ENCODE data around the gene ZBTB20. TPM values are rescaled to one million over a fixed set of nuclear protein-coding genes. Genes with fewer than 3 reads are reported as not detected.
A peak's percentile ranks its signal among the peaks of the same experiment; 100 is the strongest.
"Not testable (repeated sequence)": the region's sequence is repeated elsewhere in the genome, so short reads cannot be mapped to it uniquely, and the experiment has no call there.

Gene ZBTB20
- total RNA-seq, 1 experiment from 2014 or later = 6.0 TPM

DNA sequence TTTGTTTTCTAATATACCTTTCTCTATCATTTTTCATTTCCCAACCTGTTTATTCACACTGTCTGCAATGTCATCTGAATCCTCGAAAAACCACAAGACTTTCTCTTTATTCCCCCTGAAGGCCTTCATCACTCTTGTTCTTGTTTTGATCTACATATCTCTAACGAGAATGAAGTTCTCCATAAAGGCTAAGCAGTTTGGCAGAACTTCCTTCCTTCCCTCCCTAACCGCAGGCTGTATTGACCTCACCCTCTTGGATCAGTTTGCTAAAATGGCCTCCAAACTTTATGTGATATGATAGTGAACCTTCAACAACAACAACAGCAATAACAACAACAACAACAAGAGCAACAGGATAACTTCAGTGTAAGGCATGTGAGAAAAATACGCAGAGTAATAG, 460.5 kb downstream of the ZBTB20 start:
- no peak for DNase-seq (ENCODE audit: low read depth)

DNA sequence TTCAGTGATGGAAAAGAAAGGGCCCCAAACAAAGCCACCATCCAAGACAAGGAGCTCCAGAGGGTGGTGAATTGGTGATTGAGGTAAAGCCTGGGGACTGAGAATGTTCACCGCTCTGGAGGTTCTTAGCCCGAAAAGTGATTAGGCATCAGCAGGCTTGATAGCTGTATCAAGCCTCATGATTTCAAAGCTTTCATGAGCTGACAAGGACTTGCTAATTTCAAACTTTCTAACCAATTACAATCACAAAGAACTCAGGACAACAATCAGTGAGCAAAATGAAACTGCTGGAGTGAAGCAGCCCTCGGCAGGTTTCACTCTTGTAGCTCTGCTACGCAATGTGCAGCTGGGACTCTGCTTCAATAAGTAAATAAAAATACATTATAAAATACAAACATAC, 461.9 kb downstream of the ZBTB20 start:
- no peak for DNase-seq (ENCODE audit: low read depth)

DNA sequence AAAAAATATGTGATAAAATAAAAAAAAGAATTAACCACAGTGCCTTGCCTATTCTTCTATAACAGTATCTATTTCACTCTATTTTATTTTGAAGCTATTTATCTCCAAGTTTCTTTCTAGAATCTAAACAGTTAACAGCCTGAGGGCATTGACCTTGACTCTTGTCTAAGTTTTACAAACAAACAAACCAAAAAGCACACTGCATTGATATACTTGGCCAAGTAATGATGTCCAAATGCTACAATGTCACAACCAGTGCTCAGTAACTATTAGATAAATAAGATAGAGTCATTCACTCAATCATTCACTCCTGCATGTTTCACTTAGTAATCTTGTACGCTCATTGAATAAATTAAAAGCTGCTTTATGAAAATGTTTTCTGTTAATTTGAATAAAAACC, 466.8 kb downstream of the ZBTB20 start:
- no peak for DNase-seq (ENCODE audit: low read depth)

DNA sequence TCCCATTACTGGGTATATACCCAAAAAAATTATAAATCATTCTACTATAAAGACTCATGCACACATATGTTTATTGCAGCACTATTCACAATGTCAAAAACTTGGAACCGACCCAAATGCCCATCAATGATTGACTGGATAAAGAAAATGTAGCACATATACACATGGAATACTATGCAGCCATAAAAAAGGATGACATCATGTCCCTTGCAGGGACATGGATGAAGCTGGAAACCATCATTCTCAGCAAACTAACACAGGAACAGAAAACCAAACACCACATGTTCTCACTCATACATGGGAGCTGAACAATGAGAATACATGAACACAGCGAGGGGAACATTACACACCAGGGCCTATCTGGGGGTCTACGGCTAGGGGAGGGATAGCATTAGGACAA, 467.3 kb downstream of the ZBTB20 start:
- DNase-seq (ENCODE audit: low read depth) = not testable (repeated sequence)

DNA sequence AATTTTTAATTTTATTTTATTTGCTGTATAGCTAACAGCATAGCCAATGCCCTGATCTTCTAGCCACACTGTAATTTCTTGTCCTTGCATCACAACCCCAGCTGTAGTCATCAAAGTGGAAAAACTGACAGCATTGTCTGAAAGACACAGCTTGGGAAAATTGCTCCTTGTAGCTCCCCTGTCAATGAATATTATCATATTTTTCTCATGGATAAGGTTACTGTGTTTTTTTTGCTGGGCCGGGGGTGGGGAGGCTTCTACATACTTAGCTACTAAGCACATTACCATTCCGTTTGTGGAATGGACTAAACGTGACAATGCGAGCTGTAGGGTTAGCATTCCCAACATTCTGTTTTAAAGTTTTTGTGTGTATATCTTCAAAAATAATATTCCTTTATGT, 472.0 kb downstream of the ZBTB20 start:
- no peak for DNase-seq (ENCODE audit: low read depth)

DNA sequence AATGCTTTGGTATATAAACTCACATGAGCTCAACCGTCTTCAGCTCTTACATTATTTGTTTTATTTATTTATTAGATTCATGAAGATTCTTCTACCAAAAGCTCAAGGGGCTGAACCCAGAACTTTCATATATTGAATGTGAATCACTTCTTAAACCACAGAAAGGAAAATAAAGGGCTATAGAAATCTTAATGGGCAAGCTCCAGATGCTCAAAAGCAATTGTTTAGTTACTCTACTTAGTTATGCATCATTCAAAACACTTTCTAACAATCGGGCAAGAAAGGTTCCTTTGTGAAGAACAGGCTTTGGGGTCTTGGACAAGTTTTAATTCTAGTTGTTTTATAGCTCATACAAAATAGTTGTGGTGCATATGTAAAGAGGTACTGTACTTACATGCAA, 473.1 kb downstream of the ZBTB20 start:
- DNase-seq (ENCODE audit: low read depth) = peak; percentile 29

DNA sequence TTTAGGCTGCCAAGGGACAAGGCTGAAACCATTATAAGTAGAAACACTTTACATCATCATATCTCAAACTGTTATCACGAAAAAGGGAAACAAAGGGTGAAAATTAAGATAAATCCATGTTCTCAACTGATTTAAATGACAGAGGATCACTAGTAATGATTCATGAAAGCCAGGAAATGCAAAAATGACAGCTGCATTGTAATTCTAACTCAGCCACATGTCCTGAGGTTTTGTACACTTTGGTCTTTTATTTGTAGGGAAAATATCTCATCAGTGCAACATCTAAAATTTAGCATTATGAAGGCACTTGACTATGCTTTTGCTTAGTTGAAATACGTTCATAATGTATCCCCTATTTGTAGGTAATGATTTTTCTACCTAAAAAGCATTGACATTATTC, 473.6 kb downstream of the ZBTB20 start:
- no peak for DNase-seq (ENCODE audit: low read depth)

DNA sequence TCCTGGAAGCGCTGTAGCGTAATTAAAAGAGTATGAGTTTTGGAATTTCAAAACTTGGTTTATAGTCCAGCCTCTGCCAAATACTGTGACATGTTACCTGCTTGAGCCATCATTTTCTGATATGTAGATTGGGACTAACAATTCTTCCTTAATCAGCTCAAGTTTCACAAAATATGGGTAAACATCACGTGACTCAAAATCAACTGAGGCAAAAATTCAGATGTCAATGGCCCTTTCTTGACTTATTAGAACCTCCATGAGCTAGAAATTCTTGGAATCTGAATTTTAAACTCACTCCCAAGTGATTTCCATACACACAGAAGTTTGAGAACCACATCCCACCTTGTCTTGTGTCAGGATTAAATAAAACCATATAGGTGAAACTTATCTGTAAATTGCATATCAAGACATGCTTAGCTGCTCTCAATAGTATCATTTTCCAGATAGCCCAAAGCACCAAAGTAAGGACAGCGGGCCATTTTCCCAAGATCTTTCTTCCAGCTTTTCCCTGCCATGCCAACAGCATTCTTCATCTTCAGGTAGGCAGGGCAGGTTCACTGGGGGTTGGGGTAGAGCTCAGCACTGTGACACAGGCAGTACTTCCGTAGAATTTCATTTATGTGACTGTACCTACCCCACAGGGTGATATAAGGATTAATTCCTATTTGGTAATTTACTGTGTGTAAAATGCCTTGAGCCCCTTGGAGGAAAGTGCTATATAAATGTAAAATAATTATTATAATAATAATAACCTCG, 474.2 kb downstream of the ZBTB20 start:
- no peak for DNase-seq (ENCODE audit: low read depth)

DNA sequence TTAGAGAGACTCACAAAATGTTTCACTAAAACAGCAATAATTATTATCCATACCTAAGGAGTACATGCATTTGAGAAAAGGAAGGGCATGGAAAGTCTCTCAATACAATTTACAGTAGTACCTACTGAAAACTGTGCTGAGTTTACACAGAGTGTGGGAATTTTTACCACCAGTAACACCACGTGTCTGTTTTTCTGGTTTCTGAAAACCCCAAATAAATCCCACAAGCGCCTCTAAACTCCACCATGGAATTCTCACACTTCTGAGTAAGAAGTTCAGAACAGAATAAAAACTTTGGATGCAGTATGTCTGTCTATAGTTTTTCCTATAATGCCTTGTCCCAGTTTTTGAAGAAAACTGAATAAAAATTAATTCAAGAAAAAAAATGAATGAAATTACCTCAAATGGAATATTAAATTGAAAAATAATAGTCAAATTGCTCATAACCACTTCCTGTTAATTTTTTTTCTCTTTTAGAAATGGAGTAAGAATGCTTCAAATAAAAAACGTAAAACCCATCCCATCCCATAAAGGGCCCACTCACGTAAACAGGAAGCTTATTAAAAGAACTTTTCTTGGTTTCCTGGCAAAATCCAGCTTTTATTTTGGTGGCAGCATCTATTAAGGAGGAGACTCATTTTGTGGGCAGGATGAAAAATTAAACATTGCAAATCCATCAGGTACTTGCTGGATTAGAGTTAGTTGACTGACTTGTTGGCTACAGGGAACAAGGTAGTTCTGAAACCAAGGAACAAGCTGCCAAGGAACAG, 475.2 kb downstream of the ZBTB20 start:
- no peak for DNase-seq (ENCODE audit: low read depth)

DNA sequence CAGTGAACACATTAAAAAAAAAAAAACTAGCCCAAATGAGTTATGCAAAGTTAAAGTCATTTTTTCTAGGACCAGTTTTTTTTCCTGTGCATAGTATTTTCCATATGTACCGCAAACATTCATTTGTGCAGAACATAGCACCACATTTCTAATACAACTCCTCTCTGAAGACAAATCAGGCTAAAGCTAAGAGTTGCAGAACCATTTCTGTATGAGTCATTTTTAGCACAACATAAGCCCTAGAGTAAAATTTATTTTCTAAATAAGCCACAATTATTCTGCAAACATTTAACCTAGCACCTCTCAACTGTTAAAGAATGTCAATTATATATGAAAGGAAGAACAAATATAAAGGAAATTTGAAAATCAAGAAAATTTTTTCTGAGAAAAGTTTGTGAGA, 477.5 kb downstream of the ZBTB20 start:
- DNase-seq (ENCODE audit: low read depth) = no peak

DNA sequence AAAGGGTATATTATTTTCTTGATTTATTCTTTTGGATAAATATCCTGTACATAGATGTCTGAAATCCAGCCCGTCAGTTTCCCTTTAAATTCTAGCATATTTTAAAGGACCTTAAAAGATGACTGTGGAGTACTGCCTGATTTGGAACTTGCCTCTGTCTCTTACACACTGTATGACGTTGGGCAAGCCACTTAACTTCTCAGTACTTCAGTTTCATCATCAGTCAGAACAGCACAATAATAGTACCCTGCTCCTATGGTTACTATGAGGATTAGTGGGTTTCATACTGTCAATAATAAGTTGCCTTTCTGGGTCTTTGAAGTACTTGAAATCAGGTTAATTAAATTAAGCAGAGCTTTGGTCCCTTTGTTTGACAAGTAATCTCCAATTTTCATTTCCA, 479.0 kb downstream of the ZBTB20 start:
- no peak for DNase-seq (ENCODE audit: low read depth)

DNA sequence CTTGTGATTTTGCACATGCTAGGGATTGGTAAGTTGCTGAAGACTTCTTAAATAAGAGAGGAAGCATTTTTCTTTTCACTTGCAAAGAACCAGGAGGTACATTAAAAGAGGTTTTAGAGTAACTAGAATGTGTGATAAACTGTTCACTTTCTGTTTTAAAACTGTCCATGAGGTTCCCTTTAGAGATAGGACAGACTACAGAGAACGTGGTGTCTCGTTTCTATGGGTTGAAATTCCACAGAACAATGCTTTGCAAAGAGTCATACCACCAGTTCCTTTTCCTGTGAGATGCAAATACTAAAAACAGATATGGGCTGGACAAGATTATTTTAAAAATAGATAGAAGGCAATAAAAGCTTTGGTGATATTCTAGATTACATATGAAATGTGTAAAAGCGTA, 480.5 kb downstream of the ZBTB20 start:
- DNase-seq (ENCODE audit: low read depth) = no peak

DNA sequence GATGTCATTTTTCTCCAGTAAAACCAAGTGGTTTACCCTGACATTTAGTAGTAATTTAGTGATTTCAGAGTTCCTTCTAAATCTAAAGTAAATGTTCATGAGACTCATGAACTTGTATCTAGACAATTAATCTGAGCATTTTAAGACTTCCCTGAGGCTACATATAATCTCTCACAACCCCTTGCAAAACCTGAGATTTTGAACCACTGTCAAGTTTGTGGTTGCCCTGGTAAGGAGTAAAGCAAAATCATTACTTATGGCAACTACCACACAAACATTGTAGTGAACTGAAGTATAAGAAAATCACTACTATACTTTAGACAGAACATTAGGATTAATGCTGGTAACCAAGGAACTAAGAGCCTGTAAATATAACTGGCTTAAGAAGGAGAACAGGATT, 483.1 kb downstream of the ZBTB20 start:
- no peak for DNase-seq (ENCODE audit: low read depth)

DNA sequence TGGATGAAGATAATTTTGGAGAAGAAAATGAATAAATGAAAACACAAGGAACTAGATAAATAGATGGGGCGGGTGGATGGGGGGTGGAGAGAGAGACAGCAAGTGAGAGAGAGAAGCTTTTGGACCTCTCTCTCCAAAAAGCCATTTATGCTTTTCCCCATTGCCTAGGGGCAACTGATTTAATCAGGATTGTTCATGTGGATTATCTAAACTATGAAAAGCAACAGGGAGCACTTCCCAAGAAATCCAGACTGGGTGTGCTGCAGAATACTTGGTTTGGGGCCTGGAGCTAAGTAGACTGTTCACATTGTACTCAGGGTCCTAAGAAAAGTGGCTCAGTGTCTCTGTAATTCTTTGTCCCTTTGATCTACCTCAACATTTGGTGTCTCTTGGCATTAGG, 486.3 kb downstream of the ZBTB20 start:
- DNase-seq (ENCODE audit: low read depth) = no peak

DNA sequence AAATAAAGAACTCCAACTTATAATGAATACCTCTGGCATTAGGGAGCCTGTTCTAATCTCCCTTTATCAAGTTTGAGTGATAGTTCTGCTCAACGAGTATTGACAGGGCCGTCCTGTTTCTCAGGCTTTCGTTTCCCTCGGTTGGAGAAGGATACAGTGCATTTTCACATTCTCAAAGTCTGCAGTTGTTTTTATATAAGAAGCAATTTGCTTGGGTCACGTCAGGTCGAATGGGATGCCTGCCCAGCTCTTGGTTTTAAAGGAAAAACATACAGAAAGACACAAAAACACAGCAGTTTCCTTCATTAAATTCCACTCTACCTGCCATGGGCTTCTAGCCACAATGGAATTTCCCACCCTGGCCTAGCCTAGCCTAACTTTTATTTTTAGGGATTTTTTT, 487.0 kb downstream of the ZBTB20 start:
- DNase-seq (ENCODE audit: low read depth) = peak; percentile 18

DNA sequence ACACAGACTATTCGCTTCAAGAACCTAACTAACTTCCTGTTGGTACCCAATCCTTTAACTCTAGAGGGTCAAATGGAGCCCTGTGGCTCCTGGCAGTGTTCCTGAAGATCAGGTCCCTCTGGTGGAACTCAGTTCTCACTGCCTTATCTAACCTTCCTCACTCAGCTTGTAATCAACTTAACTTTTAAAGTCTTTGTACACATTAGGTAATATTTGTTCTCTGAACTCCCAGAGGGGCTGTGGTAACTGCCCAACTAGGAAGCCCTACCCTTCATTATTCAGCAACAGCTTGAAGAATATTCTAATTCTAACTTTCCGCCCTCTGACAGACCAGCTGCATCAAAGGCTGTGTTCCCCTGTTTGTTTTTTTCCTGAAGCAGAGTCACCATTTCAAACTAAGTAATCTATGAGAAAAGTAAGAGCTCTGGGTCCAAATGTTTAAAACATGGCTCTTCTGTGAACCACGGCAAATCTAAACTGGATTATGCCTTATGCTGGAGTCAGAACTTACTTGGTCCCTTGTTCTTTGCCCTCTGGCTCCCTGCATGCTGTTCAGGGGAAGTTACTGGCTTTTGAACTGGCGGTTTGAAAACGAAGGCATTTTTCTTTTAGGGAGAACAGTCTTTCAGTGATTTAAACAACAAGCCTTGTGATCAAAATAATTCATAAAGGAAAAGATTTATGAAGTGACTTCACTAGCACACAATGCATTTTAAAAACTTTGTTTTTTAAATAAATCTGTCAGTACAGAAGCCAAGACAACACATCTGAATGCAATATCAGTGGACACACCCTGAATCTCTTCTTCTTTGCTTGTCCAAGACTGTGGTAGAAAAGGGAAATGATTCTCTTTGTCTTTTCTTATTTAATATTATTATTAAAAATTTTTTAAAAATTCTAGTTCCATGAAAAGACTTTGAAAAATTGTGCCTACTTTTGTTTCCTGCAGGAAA, 487.7 kb downstream of the ZBTB20 start:
- no peak for DNase-seq (ENCODE audit: low read depth)

DNA sequence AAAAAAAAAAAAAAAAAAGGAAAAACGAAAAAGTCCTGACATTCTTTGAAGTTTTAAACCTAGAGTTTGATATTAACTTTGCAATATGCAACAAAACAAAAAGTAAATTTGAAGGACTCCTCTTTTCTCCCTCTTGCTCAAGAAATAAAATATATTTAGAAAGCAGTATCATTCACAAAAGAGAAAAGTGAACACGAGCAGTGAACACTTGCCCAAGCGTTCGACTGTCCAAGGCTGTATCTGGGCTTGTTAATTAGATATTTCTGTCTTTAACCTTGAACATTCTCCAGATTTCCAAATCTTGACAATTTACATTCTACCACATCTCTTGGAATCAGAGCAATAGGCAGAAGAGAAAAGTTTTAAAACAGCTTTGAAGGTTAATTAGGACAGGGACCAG, 495.5 kb downstream of the ZBTB20 start:
- DNase-seq (ENCODE audit: low read depth) = no peak

DNA sequence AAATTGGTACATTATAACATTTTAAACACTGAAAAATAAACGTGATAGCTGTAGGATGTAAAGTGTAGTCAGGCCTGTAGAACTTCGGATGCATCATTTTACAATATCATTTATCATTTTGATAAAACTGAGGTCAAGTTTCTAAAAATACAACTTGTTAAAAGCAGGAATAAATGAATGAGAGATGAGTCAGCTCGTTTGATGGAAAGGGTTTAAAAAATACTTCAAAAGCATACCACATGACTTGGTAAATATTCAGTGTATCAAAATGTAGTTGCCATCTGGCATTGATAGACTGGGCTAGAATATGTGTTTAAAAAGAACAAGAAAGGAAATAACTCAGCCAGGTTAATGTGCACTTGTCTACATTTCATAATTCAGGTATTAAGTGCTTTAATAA, 496.3 kb downstream of the ZBTB20 start:
- DNase-seq (ENCODE audit: low read depth) = peak; percentile 66

DNA sequence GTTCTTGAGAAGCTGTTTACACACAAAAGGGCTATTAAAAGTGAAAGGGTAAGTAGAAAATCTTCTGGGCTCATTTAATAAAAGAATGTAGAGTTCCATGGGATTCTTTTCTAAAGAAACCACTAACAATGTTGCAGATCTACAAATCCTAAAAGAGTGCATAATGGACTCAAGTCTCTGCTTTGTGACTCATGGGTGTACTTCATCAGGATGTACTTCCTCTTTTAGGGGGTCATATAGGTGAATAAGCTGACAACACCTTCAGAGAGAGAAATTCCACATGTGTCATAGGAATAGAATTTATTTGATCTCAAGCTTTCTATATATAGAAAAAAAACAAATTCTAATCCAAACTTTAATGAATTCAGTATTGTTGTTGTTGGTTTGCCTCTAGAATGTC, 497.8 kb downstream of the ZBTB20 start:
- peak; percentile 89 for DNase-seq (ENCODE audit: low read depth)

DNA sequence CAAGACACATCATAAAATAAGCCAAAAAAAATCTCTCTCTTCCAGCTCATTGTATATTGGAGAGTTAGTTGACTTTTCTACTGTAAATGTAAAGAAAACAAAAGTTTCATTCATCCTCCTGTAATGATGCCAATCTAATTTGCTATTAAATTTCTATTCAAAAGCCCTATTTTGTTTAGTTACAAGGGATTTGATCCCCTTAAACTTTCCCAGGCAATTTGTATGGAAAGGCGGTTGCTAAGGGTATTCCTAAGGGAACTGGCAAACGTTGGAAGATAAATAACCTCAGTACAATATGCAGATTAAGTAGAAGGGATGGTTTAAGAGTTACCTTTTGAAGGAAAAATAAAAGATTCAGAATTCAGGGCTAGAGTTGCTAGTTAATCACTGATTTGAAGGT, 500.6 kb downstream of the ZBTB20 start:
- no peak for DNase-seq (ENCODE audit: low read depth)

DNA sequence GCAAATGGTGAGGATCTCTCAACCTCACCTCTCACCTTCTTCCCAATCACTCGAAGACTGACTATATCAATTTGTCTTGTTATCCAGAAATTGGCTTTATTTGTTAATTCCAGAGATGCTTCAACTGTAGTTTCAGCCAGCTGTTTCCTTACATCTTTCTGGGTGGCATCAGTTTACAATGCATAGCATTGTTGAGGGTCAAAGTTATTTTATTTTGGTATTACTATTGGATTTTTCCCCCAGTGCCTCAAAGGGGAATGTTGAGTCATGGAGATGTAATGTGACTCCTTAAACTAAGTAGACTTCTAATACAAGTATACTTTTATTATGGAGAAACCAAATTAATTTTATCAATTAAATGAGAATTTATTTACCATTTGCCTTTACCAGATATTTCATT, 501.7 kb downstream of the ZBTB20 start:
- peak; percentile 82 for DNase-seq (ENCODE audit: low read depth)

DNA sequence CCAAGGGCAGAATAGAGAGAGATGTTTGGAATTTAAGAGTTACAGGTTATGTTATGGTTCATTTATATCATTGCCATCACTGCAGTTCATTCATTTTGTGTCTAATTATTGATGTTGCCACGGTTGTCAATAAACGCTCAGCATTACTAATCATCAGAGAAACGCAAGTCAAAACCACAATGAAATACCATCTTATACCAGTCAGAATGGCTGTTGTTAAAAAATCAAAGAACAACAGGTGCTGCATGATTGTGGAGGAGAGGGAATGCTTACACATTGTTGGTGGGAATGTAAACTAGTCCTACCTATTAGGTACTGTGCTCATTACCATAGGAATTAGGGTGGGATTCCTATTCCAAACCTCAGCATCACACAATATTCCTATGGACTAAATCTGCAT, 502.7 kb downstream of the ZBTB20 start:
- peak; percentile 60 for DNase-seq (ENCODE audit: low read depth)
